Mesenchymal stem cell (in vitro differentiated cells and primary cell): ENCODE data around the gene MACO1.

ENCODE experiments used
- DNase-seq: peaks from one replicate; pipeline ENCODE4 v3.0.0-alpha.2; 2013
- H2AFZ ChIP-seq: one replicate; pipeline ENCODE4 v1.6.1; 2013; ENCODE audit warnings: low read depth, mild to moderate bottlenecking, control low read depth, inconsistent platforms, low read length, moderate library complexity
- H2AK5ac ChIP-seq: 2 replicates; pipeline ENCODE4 v1.6.1; 2013; ENCODE audit warnings: low read length, moderate library complexity, mild to moderate bottlenecking, inconsistent platforms; ENCODE audit not compliant: severe bottlenecking
- H2BK120ac ChIP-seq: one replicate; pipeline ENCODE4 v1.6.1; 2013; ENCODE audit warnings: low read depth, mild to moderate bottlenecking, inconsistent platforms, low read length, moderate library complexity
- H2BK12ac ChIP-seq, 2 experiments: one replicate each; pipeline ENCODE4 v1.6.1; 2013; ENCODE audit warnings: inconsistent platforms in 2 of 2, low read length in 2 of 2, mild to moderate bottlenecking in 2 of 2, moderate library complexity in 2 of 2, control low read depth in 1 of 2
- H2BK15ac ChIP-seq: one replicate; pipeline ENCODE4 v1.6.1; 2013; ENCODE audit warnings: mild to moderate bottlenecking, low read depth, inconsistent platforms; ENCODE audit not compliant: poor library complexity, severe bottlenecking
- H2BK5ac ChIP-seq: 2 replicates; pipeline ENCODE4 v1.6.1; 2013; ENCODE audit warnings: low read depth, mild to moderate bottlenecking, low read length, control low read depth, inconsistent platforms; ENCODE audit not compliant: poor library complexity, severe bottlenecking
- H3K14ac ChIP-seq, 2 experiments: one replicate each; pipeline ENCODE4 v1.6.1; 2013; ENCODE audit warnings: inconsistent platforms in 2 of 2, low read length in 2 of 2, control low read depth in 1 of 2, mild to moderate bottlenecking in 1 of 2, moderate library complexity in 1 of 2
- H3K18ac ChIP-seq, 2 experiments: one replicate each; pipeline ENCODE4 v1.6.1; 2013; ENCODE audit warnings: inconsistent platforms in 2 of 2, low read length in 2 of 2, control low read depth in 1 of 2, low read depth in 1 of 2, mild to moderate bottlenecking in 1 of 2
- H3K23ac ChIP-seq, 2 experiments: one replicate each; pipeline ENCODE4 v1.6.1; 2013; ENCODE audit warnings: inconsistent platforms in 2 of 2, low read length in 2 of 2, mild to moderate bottlenecking in 2 of 2, moderate library complexity in 2 of 2, control low read depth in 1 of 2
- H3K27ac ChIP-seq: 2 replicates; pipeline ENCODE4 v1.5.1; 2013; ENCODE audit warnings: mild to moderate bottlenecking, moderate library complexity, low read length, control low read depth, inconsistent platforms; ENCODE audit not compliant: poor library complexity, severe bottlenecking
- H3K27me3 ChIP-seq, 2 experiments: 2 replicates each; pipeline versions ENCODE4 v1.6.1 to v1.7.0; 2013; ENCODE audit warnings: low read length in 2 of 2, mild to moderate bottlenecking in 2 of 2, moderate library complexity in 2 of 2, control low read depth in 1 of 2, inconsistent platforms in 1 of 2; ENCODE audit not compliant: control insufficient read depth in 1 of 2, insufficient read depth in 1 of 2
- H3K36me3 ChIP-seq, 2 experiments: 2 replicates each; pipeline versions ENCODE4 v1.6.1 to v1.7.0; 2013; ENCODE audit warnings: low read length in 2 of 2, control low read depth in 1 of 2, inconsistent platforms in 1 of 2, low read depth in 1 of 2, mild to moderate bottlenecking in 1 of 2; ENCODE audit not compliant: insufficient read depth in 2 of 2, control insufficient read depth in 1 of 2
- H3K4ac ChIP-seq, 2 experiments: one replicate each; pipeline ENCODE4 v1.6.1; 2013; ENCODE audit warnings: inconsistent platforms in 2 of 2, low read length in 2 of 2, mild to moderate bottlenecking in 2 of 2, moderate library complexity in 2 of 2, control low read depth in 1 of 2, low read depth in 1 of 2
- H3K4me1 ChIP-seq: 2 replicates; pipeline ENCODE4 v1.6.1; 2013; ENCODE audit warnings: low read depth, low read length, control low read depth; ENCODE audit not compliant: control insufficient read depth, insufficient read depth
- H3K4me2 ChIP-seq: 2 replicates; pipeline ENCODE4 v1.6.1; 2013; ENCODE audit warnings: low read length, mild to moderate bottlenecking, inconsistent platforms; ENCODE audit not compliant: poor library complexity, severe bottlenecking
- H3K4me3 ChIP-seq, 2 experiments: 2 replicates each; pipeline versions ENCODE4 v1.5.1 to v1.7.0; 2013; ENCODE audit warnings: low read length in 2 of 2, mild to moderate bottlenecking in 2 of 2, control low read depth in 1 of 2, low read depth in 1 of 2; ENCODE audit not compliant: insufficient read depth in 1 of 2
- H3K79me1 ChIP-seq: replicated peaks from 2 replicates; pipeline ENCODE4 v1.6.1; 2013; ENCODE audit warnings: mild to moderate bottlenecking, control low read depth, low read length, inconsistent platforms; ENCODE audit not compliant: poor library complexity, severe bottlenecking
- H3K9ac ChIP-seq: 2 replicates; pipeline ENCODE4 v1.7.0; 2013; ENCODE audit warnings: mild to moderate bottlenecking, low read length, moderate library complexity
- H3K9me3 ChIP-seq: 2 replicates; pipeline ENCODE4 v1.7.0; 2013; ENCODE audit warnings: mild to moderate bottlenecking, low read length; ENCODE audit not compliant: control insufficient read depth
- H4K8ac ChIP-seq: one replicate; pipeline ENCODE4 v1.6.1; 2013; ENCODE audit warnings: inconsistent platforms, mild to moderate bottlenecking, low read length, moderate library complexity
- H4K91ac ChIP-seq: one replicate; pipeline ENCODE4 v1.6.1; 2013; ENCODE audit warnings: mild to moderate bottlenecking, low read length, inconsistent platforms
- WGBS: methylation state at CpG from one replicate; pipeline ENCODE4 v1.1.7; 2013; ENCODE audit warnings: mixed read lengths; 5-methylcytosine and 5-hydroxymethylcytosine counted together

MACO1 gene

GRCh38 chr1:25519624-25520023 is 88.9 kb downstream of the MACO1 start:
- Histone ChIP-seq H3K4me3 (no peak overlapping the region), H2BK12ac (no peak overlapping the region), H3K79me1 (no peaks in the 10 kb centered on the region), H3K36me3 (no peaks in the 10 kb centered on the region), H2BK120ac (no peak overlapping the region), H3K23ac (no peak overlapping the region), H3K4me1 (peaks cover 25% of the 10 kb centered on the region), H2BK5ac (no peak overlapping the region), H2AFZ (no peak overlapping the region), H2AK5ac (no peak overlapping the region), H4K8ac (no peak overlapping the region), H2BK15ac (no peak overlapping the region), H3K27ac (no peak overlapping the region), H3K4me2 (no peak overlapping the region), H3K18ac (no peak overlapping the region), H3K27me3 (peaks cover 2 to 46% of the 10 kb centered on the region in 2 experiments), H3K14ac (no peak overlapping the region), H3K4ac (no peak overlapping the region), H3K9ac (no peak overlapping the region), H4K91ac (no peak overlapping the region), H3K9me3 (peaks cover 4% of the 10 kb centered on the region)
- DNase-seq: peak; percentile 63
- WGBS: 83% methylated on average over 5 of the region's 5 CpGs

DNA sequence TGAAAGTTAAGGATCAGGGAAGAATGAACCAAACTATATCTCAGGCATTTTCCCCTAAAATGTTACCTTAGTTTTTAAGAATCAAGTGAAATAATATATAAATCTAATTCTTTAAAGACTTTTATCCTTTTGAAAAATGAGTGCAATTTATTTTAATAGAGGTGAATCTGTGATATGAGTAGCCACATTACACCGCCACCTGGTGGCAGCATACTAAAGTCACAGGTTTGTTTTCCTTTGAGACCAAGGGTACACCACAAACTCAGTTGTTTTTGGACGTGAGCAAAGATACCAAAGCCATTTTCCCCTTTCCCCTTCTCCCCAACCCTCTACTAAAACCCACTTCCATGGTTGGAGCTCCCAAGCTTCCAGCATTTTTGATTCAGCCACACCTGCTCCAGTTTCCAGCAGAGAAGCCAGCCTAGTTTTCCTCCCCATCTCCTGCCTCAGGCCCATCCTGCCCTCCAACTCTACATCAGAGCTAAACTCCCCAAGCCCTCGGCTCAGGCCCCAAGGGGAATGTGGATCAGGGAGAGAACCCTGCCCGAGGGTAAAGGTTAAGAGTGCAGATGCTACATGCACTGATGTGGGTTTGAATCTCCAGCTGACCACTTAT is 89.9 kb downstream of the MACO1 start:
- Histone ChIP-seq H3K4me3 (no peak overlapping the region), H3K4me2 (no peak overlapping the region), H3K14ac (no peak overlapping the region), H3K27ac (no peak overlapping the region), H3K4me1 (peaks cover 25% of the 10 kb centered on the region), H2BK120ac (no peak overlapping the region), H3K9ac (no peak overlapping the region), H2BK5ac (no peak overlapping the region), H2AK5ac (peak overlapping the region; percentile 93), H3K18ac (no peak overlapping the region), H4K91ac (no peak overlapping the region), H2AFZ (no peak overlapping the region), H2BK15ac (no peak overlapping the region), H3K36me3 (no peaks in the 10 kb centered on the region), H3K23ac (no peak overlapping the region), H3K9me3 (peaks cover 13% of the 10 kb centered on the region), H3K27me3 (peaks cover 8 to 50% of the 10 kb centered on the region in 2 experiments), H3K4ac (no peak overlapping the region), H3K79me1 (no peaks in the 10 kb centered on the region), H4K8ac (no peak overlapping the region), H2BK12ac (peak overlapping the region in 1 of 2 experiments; percentile 29)
- DNase-seq: peak; percentile 63
- 0% methylated on average over 3 of the region's 4 CpGs for WGBS

GRCh38 chr1:25522031-25522655 is 91.4 kb downstream of the MACO1 start:
- DNase-seq: no peak
- Histone ChIP-seq H3K4me2 (peak overlapping the region; percentile 20), H2BK12ac (no peak overlapping the region), H3K27ac (peak overlapping the region; percentile 43), H4K91ac (no peak overlapping the region), H3K18ac (no peak overlapping the region), H3K36me3 (no peaks in the 10 kb centered on the region), H3K79me1 (no peaks in the 10 kb centered on the region), H3K4ac (no peak overlapping the region), H2BK15ac (no peak overlapping the region), H3K4me3 (no peak overlapping the region), H3K14ac (no peak overlapping the region), H3K9ac (no peak overlapping the region), H3K23ac (no peak overlapping the region), H3K27me3 (peaks cover 8 to 49% of the 10 kb centered on the region in 2 experiments), H2BK120ac (no peak overlapping the region), H3K9me3 (peaks cover 13% of the 10 kb centered on the region), H2AK5ac (peak overlapping the region; percentile 23), H4K8ac (no peak overlapping the region), H2AFZ (no peak overlapping the region), H2BK5ac (peak overlapping the region; percentile 74), H3K4me1 (peaks cover 25% of the 10 kb centered on the region)
- WGBS: 96% methylated on average over 5 of the region's 5 CpGs

DNA sequence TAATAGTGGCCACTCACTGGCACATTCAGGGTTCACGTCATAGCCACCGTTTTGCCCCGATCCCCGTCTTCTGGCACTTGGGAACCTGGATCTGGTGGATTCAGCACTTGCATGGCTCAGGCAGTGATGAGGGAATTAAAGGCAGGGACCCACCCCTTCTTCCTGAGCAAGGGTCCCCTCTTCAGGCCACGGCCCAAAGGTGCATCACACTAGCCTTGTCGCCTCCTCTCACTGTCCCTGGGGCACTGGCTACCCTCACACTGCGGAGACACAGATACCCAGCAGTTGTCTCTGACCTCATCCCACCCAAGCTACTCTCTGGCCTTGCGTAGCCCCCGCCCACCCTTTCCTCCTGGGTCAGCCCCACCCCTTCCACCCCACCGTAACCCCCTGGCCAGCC is 92.8 kb downstream of the MACO1 start:
- Histone ChIP-seq H3K79me1 (no peaks in the 10 kb centered on the region), H4K91ac (no peak overlapping the region), H2BK120ac (no peak overlapping the region), H3K23ac (no peak overlapping the region), H2BK5ac (no peak overlapping the region), H3K14ac (no peak overlapping the region), H3K18ac (no peak overlapping the region), H2AFZ (no peak overlapping the region), H2AK5ac (no peak overlapping the region), H3K4me3 (no peak overlapping the region), H3K27ac (no peak overlapping the region), H3K36me3 (no peaks in the 10 kb centered on the region), H3K27me3 (peaks cover 8 to 56% of the 10 kb centered on the region in 2 experiments), H3K4me1 (peaks cover 23% of the 10 kb centered on the region), H4K8ac (no peak overlapping the region), H3K9ac (no peak overlapping the region), H3K4me2 (no peak overlapping the region), H3K9me3 (peaks cover 13% of the 10 kb centered on the region), H2BK15ac (no peak overlapping the region), H2BK12ac (no peak overlapping the region), H3K4ac (no peak overlapping the region)
- 28% methylated on average over 10 of the region's 10 CpGs for WGBS
- peak; percentile 60 for DNase-seq
